ENCODE measurements around the gene PPP1R12A.

Gene PPP1R12A

DNA sequence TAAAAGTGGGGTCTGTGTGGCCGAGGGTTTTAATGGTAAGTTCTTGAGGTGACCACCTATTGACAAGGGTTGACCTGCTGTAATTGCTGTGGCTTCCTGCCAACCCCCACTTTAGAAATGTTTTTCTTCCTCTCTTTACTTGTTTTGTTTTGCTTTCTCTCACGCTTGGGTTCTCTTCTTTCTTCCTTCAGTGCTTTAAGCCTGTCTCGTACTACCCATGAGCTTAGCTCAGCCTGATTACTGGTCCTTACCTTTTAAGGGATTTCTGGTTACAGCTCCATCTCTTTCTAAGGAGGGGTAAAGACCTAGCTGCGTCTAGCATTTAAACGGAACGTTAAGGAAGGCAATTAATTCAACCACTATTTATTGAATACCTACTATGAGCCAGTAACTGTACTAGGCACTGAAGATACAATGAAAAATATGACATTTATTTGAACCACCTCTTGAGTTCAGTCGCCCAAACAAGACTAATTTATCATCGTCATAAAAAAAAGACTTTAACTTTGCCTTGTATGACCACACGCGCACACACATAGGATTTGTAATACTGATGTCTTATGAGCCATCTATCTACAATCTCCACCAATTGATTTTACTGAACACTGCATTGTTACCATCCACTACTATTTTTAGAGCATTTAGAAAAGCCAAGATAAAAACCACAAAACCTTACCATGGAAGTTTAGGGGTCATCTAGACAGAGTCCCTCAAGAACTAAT lies 888 bp upstream of the PPP1R12A start:
- no peak for DNase-seq

DNA sequence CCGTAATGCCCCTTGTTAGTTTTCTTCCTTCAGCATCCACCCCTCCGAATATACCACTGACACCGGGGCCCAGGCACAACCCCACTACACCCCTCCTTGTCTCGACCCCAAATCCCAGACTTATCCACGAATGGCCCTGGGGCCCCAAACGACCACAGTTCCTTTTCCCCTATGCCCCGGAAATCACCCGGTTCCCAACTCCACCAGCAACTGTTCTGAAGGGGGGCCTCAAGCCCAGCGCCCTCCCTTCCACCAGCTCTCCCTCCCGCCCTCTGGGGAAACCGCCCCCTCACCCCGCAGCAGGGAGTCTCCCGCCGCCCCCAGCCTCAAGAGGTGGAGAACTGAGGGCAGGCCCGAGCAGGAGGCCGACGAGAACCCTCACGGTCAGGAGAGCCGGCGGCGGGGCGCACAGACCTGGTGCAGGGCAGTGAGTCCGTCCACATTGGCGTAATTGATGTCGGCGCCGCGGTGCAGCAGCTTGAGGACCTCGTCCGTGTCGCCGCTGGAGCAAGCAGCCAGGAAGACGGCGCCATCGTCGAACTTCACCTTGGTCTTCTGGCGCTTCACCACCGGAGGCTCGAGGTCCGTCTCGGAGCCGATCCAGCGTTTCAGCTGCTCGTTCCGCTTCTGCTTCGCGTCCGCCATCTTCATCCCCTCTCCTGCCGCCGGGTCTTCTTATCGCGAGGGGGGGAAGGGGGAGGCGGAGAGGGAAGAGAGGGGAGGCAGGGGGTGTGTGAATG lies 446 bp downstream of the PPP1R12A start:
- DNase-seq = no peak

DNA sequence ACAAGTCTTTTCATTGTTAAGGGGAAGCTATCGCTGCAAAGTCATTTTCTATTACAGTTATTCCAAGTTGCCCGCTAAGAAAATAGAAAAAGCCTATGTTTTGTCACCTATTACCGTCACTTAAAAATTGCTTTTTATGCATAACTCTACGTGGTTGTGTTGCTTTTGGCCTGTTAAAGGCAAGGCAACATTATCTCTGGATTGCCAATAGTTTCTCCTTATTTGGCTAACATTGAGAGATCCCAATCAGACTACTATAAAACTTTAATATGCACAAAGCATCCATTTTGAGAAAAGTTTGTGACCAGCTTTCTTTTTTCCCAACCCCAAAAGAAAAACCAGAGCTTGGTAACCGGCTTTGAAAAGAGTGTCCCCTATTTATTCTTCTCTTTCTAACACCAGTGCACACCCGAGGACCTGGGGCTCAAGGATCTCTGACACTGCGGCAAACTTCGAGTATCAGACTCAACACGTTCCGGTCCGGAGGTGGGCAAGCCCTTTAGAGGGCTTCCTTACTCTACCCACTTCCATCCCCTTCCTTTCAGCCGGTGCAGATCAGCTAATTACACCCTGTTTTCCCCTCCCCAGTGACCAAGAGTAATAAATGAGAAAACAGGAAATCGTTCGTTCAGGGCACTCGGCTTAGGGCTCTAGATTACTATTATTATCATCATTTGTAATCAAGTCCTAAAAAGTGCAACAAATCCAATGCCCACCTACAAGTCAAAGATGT lies 1.2 kb downstream of the PPP1R12A start:
- no peak for DNase-seq

DNA sequence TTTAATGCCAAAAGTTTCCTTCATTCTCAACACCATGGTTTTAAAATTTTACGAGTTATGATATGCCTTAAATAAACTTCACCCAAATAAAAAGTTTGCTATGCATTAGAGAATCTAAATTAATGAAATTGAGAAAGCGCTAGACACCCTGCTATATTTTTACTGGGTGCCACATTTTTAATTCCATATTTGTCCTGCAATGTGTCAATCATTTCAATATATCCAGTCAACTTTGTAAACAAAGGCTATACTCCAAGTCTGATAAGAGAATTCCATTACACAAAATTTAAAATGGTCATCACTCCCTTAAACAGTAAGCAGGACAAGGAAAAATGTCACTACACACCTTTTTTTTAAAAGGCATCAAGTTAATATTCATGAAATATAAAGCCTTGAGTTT lies 1.9 kb downstream of the PPP1R12A start:
- DNase-seq = no peak

DNA sequence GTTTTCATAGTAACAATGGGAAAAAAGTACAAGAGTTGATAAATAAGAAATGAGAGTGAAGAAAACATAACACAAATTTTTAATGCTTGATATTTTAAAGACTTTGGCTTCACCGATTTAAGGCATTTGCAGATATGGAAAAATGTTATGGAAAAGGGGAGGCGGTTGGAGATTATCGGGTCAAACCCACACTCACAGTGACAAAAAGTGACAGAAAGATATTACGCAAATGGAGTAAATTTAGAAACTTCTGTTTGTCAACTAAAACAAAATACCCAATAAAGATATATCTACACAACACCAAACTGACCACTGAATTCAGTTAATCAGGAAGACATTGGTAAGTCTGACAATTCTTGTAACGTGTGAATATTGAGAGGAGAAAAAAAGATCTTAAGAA lies 2.5 kb downstream of the PPP1R12A start:
- DNase-seq = no peak

DNA sequence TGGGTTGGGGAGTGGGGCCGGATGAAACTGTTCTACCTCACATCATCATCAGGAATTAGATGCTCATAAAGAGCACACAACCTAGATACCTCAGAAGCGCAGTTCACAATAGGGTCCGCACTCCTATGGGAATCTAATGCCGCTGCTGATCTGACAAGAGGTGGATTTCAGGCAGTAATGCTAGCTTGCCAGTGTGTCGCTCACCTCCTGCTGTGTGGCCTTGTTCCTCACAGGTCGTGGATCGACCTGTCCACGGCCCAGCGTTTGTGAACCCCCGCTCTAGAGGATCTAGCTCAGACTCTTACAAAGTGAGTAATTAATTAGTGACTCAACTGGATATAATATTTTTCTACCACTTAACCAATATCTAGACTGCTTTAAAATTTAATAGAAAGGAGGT lies 5.8 kb downstream of the PPP1R12A start:
- DNase-seq = no peak

DNA sequence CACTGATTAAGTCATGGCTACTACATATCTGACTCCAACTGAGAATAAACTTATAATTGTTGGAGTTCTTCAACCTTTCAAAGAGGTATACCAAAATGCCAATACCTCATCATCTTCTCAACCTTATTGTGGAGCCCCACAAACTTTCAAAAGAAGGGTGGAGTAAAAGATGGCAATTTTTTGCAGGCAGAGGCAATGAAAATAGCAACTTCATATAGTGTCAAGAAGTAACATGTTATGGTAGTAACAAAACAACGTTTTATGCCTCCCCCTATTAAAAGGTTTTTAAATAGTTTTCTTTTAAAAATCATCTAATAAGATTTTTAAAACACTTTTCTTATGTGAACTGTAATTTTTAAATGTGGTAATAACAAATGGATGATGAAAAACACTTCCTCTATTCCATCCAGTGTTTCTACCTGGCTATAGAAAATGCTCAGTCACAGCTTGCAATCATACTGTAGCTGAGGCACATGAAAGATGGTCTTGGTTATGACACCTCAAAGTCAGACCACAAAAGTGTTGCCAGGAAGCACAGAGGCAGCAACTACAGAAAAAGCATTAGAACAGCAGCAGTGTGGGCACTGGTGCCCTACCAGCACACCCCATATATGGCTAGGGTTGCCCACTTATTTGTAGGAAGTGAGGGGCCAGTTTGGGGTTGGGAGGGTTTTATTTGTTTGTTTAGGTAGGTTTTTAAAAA lies 7.0 kb downstream of the PPP1R12A start:
- no peak for DNase-seq

DNA sequence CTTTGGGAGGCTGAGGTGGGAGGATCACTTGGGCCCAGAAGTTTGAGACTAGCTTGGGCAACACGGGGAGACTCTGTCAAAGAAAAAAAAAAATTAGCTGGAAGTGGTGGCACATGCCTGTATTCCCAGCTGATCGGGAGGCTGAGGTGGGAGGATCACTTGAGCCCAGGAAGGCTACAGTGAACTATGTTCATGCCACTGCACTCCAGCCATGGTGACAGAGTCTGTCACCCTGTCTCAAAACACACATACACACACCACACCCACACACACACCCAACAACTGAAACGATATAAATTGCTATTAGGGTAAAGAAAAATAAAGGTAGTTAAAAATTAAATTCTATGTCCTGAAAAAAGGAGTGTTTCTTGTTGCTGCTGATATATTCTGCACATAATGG lies 7.9 kb downstream of the PPP1R12A start:
- no peak for DNase-seq

DNA sequence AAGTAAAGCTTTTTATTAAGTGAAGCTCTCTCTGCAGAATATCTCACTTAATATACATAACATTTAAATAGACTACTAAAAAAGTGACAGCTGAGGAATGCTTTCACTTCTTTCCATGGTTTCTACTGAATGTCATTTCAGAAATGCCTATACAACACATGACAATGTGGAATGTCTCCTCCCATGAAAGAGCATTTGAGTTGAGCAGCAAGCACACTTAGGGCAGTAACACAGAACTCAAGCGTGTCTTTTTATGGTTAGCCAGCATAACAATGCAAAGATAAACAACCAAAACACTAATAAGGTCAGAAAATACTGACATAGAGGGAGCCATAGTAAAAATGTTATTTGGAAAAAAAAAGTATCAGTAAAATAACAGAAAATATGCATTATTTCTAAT lies 9.4 kb downstream of the PPP1R12A start:
- no peak for DNase-seq

DNA sequence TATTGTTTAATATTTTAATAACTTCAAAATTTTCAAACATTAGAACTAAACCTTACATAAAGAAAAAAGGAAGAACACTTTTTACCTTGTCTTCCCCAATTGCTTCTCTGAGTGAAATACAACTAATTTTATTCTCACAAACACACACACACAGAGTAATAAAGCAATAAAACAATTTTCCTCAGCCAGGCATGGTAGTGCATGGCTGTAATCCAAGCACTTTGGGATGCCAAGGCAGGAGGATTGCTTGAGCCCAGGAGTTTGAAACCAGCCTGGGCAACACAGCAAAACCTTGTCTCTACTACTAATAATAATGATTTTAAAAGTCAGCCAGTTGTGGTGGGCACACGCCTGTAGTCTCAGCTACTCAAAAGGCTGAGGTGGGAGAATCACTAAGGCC lies 13.1 kb downstream of the PPP1R12A start:
- no peak for DNase-seq

DNA sequence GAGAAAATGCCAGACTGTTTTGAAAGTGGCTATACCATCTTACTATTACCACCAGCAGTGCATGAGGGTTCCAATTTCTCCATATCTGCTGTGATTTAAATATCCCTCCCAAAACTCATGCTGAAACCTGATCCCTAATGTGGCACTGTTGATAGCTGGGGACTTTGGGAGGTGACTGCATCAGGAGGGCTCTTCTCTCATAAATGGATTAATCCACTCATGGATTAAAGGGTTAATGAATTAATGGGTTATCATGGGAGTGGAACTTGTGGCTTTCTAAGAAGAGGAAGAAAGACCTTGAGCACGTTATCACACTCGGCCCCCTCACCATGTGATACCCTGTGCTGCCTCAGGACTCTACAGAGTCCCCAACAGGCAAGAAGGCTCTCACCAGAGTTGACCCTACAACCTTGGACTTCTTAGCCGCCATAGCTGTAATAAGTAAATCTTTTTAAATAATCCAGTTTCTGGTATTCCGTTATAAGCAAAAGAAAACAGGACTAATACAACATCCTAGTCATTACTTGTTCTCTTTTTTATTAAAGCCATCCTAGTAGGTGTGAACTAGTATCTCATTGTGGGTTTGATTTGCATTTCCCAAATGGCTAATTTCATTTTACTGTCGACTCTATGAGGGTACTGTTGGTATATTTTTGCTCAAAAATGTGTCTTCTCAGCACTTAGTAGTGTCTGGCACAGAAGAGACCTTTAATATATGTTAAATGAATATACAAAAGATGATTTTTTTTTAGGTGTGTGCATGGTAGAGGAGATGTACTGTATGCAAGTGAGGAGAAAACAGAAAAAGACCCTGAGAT lies 14.3 kb downstream of the PPP1R12A start:
- no peak for DNase-seq

DNA sequence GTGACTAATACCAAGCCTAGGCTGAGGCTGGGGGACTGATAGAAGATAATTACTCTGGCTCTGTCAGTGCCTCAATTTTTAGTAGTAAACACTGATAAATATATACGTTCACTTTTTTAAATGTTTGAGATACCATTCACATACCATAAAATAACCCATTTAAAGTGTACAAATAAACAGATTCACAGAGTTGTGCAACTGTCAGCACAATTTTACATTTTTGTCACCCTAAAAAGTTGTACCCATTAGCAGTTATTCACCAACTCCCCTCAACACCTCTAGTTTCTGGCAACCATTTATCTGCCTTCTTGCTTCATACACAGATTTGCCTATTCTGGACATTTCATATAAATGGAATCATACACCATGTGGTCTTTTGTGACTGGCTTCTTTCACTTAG lies 15.1 kb downstream of the PPP1R12A start:
- no peak for DNase-seq

DNA sequence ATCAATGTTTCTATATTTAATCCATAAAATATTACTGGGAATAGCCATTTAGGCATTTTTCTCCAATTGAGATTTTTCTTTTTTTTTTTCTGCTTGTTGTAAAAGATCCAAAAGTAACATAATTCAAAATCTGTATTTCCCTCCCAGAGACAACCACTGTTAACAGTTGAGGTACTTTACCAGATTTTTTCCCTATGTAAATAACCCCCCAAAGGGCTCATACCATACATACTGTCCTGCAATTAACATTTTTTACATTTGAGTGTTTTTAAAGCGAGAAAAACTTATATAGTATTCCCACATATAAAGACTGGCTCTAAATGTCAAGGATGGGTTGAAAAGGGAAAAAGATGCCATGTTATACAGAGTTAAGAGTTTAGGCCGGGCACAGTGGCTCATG lies 18.1 kb downstream of the PPP1R12A start:
- DNase-seq = no peak

DNA sequence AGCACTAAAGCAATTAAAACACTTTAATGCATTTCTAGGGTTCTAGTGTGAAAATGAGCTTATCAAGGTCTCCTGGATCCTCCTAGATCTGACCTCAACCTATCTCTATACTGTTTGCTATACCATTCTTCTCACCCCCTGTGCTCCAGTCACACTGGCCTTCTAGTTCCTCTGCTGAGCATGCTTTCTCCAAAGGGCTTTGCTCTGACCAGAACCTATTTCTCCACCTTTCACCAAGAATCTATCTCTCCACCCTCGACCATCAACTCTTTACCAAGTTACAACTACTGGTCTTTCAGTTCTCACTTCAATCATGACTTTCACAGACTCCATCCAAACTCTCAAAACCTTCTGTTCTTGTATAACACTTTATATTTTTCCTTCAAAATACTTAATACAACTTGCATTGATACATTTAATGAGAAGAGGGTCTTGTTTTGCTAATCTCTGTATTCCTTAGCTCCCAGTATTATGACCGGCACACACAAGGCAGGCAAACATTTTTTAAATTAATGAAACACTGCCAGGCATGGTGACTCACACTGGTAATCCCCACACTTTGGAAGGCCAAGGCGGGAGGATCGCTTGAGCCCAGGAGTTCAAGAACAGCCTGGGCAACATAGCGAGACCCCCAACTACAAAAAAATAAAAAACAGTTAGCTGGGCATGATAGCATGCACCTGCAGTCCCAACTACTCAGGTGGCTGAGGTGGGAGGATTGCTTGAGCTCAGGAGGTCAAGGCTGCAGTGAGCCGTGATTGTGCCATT lies 22.8 kb downstream of the PPP1R12A start:
- DNase-seq = no peak

DNA sequence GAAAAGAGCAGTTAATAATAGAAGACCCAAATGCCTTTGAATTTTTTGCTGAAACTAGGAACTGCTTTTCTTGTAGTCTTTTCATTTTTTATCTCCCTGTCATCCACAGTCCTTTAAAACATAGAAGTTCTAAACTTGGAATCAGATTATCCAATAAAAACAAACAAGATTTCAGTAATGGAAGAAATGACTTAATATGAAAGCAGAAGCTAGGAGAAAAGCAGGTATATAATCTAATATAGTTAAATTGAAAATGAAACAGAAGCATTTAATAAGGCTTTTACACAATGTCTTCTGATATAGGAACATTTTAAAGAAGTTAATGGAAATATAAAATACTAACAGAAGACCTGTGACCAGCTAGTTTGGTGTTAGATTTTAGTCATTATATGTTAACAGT lies 26.5 kb downstream of the PPP1R12A start:
- no peak for DNase-seq

DNA sequence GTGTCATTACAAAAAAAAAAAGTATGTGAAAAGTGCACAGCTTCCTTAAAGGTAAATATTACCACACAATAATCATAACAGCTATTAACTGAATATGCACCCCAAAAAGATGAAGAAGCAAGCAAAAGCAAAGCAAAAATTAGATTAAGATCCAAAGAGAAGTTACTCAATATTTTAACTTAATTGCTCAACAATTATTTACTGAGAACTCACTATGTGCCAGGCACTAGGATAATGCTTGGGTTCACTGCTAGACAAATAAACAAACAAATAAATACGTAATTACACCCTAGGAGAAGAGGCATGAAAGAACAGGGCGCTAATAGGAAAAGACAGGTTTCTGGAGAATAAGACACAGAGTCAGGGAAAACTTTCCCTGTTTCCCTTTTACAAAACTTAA lies 33.4 kb downstream of the PPP1R12A start:
- DNase-seq = no peak

DNA sequence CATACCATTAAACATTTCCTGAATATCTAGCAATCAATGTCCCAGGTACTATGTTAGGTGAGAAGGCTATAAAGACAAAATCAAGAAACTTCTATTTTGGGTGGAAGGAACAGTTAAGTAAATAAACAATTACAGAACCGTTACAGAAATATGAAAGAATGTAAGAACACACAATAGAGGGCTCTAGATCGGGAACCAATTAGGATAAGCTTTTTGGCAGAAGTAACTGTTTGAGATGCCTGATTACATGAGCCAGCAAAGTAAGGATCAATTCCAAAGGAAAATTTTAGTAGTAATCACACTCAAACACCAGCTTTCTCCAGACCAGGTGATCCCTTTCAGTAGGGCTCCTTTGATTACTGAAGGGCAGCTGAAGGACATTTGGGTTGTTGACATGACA lies 33.9 kb downstream of the PPP1R12A start:
- DNase-seq = no peak

DNA sequence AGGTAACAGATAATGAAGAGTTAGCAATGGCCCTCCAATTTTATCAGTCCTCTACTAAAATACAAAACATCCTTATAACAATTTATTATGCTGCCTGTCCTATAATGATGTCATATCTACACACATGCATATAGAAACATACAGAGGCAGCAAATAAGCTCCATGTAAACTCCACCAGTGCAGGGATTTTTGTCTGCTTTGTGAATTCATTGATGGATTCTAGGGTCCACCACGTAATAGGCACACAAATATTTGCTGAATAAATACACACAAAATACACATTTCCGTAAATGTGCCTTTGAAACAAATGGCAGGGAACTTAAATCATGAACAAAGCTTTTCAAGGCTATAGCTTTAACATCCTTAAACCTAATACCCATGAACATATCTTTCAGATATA lies 34.7 kb downstream of the PPP1R12A start:
- no peak for DNase-seq

DNA sequence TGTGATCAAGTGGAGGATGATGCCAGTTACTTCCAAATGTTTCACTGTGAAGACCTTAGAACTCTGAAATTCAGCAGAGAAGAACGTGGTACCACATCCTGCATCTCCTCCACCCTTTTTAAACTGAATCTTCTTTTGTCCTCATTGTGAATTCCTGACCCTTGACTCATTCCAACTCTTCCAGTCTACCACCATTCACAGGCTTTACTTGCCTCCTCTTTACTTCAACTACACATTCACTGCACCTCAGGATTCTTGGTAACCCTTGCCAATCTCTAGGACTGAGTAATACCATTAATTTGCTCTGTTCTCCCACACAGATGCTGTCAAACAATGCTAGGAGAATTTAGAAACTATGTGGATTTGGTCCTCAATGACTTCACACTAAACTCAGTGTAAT lies 37.3 kb downstream of the PPP1R12A start:
- no peak for DNase-seq

DNA sequence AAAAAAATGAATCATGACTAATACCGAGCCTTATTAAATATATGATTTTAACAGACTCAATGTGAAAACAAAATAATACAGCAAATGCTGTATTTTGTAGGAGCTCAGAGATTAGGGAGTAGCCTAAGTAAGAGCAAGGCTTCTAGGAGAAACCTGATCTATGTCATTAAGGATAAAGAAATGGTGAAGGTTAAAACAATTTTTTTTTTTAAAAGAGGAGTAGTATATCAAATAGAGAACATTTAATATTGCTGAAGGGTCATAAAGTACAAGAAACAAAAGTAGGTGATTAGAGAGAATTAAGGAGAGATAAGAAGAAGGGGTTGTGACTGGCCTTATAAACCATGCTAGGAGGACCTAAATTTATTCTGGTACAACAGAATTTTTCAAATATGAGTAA lies 39.1 kb downstream of the PPP1R12A start:
- DNase-seq = no peak

DNA sequence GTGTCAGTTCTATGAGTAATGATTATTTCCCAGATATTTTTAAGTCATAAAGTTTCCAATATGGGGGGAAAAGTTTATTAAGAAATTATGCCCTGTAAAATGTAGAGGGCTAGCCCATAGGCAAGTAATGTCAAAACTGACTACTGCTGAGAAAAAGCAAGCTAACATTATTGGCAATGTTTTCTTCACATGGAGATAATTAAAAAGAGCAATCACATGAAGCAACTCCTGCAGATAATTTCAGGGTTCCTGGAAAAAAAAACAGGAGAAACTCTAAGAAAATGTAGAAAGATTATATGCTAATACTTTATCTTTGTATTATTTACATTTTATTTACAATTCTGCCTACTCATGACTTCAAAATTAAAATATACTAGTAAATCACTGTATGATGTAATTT lies 39.8 kb downstream of the PPP1R12A start:
- DNase-seq = no peak
